K562 (cell line): ENCODE data around the gene SNCG. TPM values are rescaled to one million over a fixed set of nuclear protein-coding genes. Genes with fewer than 3 reads are reported as not detected.

Source experiments
- ATAC-seq: fragments of 200-7000 bp; cut with Tn5 transposase; 3 replicates; pipeline ENCODE4 v1.9.1; 2020; ENCODE audit warnings: moderate library complexity
- BruUV-seq: library from RNA; stranded (reverse); fragments of 400-500 nt; replicated peaks from 2 replicates; lab custom pipeline; 2021; lab: Mats Ljungman, UMichigan
- CTCF ChIA-PET: fragments of 300-600 bp; formaldehyde crosslinking; extraction: SDS; loops from one replicate; lab custom pipeline; 2021; ENCODE audit warnings: low intra/inter-chr PET ratio; lab: Yijun Ruan, JAX
- POLR2A ChIA-PET: fragments of 300-600, 350-650 bp; sonication (Branson Sonifier 250); formaldehyde crosslinking; extraction: SDS; loops from one replicate; lab custom pipeline; 2021; ENCODE audit warnings: antibody characterized with exemption, inconsistent platforms; lab: Yijun Ruan, JAX
- DNase-seq, 4 experiments: peaks; one replicate each; pipeline versions ENCODE4 v3.0.0 to v3.0.0-alpha.2; 2011 to 2018; ENCODE audit warnings: low spot score in 3 of 4, mixed read lengths in 3 of 4; ENCODE audit errors: extremely low read depth in 1 of 4
- FAIRE-seq: peaks from 2 replicates; lab custom pipeline; 2011; peaks lifted over from hg19 to GRCh38; lab: Jason Lieb, UNC
- H2AFZ ChIP-seq: 2 replicates; pipeline ENCODE4 v1.6.0; 2011; ENCODE audit warnings: low read depth, low read length, control low read depth, inconsistent platforms
- H3K27ac ChIP-seq: fragments of 200-600 bp; 3 replicates; pipeline ENCODE4 v1.8.0; 2011; ENCODE audit warnings: low read depth, mild to moderate bottlenecking, control low read depth, inconsistent platforms, low read length, moderate library complexity, mixed read lengths; ENCODE audit errors: extremely low read depth
- H3K27me3 ChIP-seq, 2 experiments: fragments of 300-600 bp in 1 of 2; 2 replicates in 1 of 2; 3 replicates in 1 of 2; pipeline versions ENCODE4 v1.6.0 to v1.8.0; 2011; ENCODE audit warnings: inconsistent platforms in 2 of 2, low read length in 2 of 2, mild to moderate bottlenecking in 1 of 2, mixed read lengths in 1 of 2, moderate library complexity in 1 of 2; ENCODE audit not compliant: control insufficient read depth in 2 of 2, insufficient read depth in 2 of 2
- H3K36me3 ChIP-seq: fragments of 300-600 bp; 3 replicates; pipeline ENCODE4 v1.8.0; 2011; ENCODE audit warnings: mild to moderate bottlenecking, low read length, inconsistent platforms; ENCODE audit not compliant: control insufficient read depth, insufficient read depth
- H3K4me1 ChIP-seq, 2 experiments: fragments of 200-600 bp in 1 of 2; replicated peaks in 1 of 2; 2 replicates in 1 of 2; 3 replicates in 1 of 2; pipeline versions ENCODE4 v1.5.1 to v1.8.0; 2011; ENCODE audit warnings: inconsistent platforms in 2 of 2, low read length in 2 of 2, mild to moderate bottlenecking in 1 of 2, mixed read lengths in 1 of 2, moderate library complexity in 1 of 2; ENCODE audit not compliant: control insufficient read depth in 2 of 2, insufficient read depth in 2 of 2
- H3K4me2 ChIP-seq: 2 replicates; pipeline ENCODE4 v1.6.1; 2011; ENCODE audit warnings: low read length, control low read depth, inconsistent platforms, mixed read lengths; ENCODE audit not compliant: insufficient read depth
- H3K4me3 ChIP-seq: fragments of 200-600 bp; sonication (generic), shearing (Covaris generic); 2 replicates; pipeline ENCODE4 v1.5.1; 2016; ENCODE audit warnings: control low read depth, inconsistent platforms
- H3K79me2 ChIP-seq: fragments of 200-600 bp; 3 replicates; pipeline ENCODE4 v1.8.0; 2011; ENCODE audit warnings: low read length, inconsistent platforms; ENCODE audit not compliant: control insufficient read depth, insufficient read depth
- H3K9ac ChIP-seq, 2 experiments: 2 replicates each; pipeline versions ENCODE4 v1.6.0 to v1.6.1; 2011; ENCODE audit warnings: low read depth in 2 of 2, low read length in 2 of 2, control low read depth in 1 of 2, inconsistent platforms in 1 of 2, mild to moderate bottlenecking in 1 of 2, mixed read lengths in 1 of 2; ENCODE audit not compliant: insufficient read depth in 1 of 2
- H3K9me1 ChIP-seq: one replicate; pipeline ENCODE4 v1.6.0; 2011; ENCODE audit warnings: inconsistent platforms, mild to moderate bottlenecking, low read length, moderate library complexity; ENCODE audit not compliant: control insufficient read depth, insufficient read depth
- H3K9me3 ChIP-seq: replicated peaks from 2 replicates; pipeline ENCODE4 v1.5.1; 2011; ENCODE audit warnings: low read depth, low read length, inconsistent platforms; ENCODE audit not compliant: control insufficient read depth, insufficient read depth
- H4K20me1 ChIP-seq: replicated peaks from 2 replicates; pipeline ENCODE4 v1.6.1; 2011; ENCODE audit warnings: low read length, inconsistent platforms, mixed read lengths; ENCODE audit not compliant: control insufficient read depth, insufficient read depth
- FIP1L1 ChIP-seq: fragments of 200-400 bp; formaldehyde crosslinking; IDR thresholded peaks from 2 replicates; pipeline ENCODE4 v1.6.1; 2018; ENCODE audit warnings: mild to moderate bottlenecking, low read depth, low read length; ENCODE audit not compliant: poor library complexity, severe bottlenecking
- GABPB2 ChIP-seq: fragments of 250-450 bp; sonication (Bioruptor Pico); conservative IDR thresholded peaks from 2 replicates; pipeline ENCODE4 v1.5.1; 2021; ENCODE audit warnings: mild to moderate bottlenecking
- PHB ChIP-seq: fragments of 250-450 bp; sonication (Bioruptor Pico); IDR thresholded peaks from 2 replicates; pipeline ENCODE4 v1.5.0; 2021
- POLR2G ChIP-seq: fragments of 200-400 bp; formaldehyde crosslinking; IDR thresholded peaks from 2 replicates; pipeline ENCODE4 v1.6.1; 2017; ENCODE audit warnings: low read depth, mild to moderate bottlenecking, antibody characterized with exemption, low read length, moderate library complexity
- STAT5B ChIP-seq: fragments of 250-450 bp; sonication (Bioruptor Pico); IDR thresholded peaks from 2 replicates; pipeline ENCODE4 v1.8.0; 2021; ENCODE audit warnings: mild to moderate bottlenecking, inconsistent platforms
- YBX1 ChIP-seq: fragments of 450-650 bp; IDR thresholded peaks from 2 replicates; pipeline ENCODE4 v1.7.1; 2016; ENCODE audit warnings: mild to moderate bottlenecking
- WGBS: fragments of 100-300 bp; shearing (Covaris generic); methylation state at CpG from one replicate; pipeline ENCODE4 v1.1.6; 2016; ENCODE audit warnings: low coverage, mixed read lengths; ENCODE audit not compliant: insufficient coverage; ENCODE audit errors: missing lambda C conversion rate; 5-methylcytosine and 5-hydroxymethylcytosine counted together
- in situ Hi-C: fragments of 300-500 bp; cut with MboI; formaldehyde crosslinking; loops from 4 replicates; pipeline ENCODE4 v1.15.0; 2018; ENCODE audit warnings: inconsistent platforms, mixed read lengths
- intact Hi-C: fragments of 100-400 bp; cut with micrococcal nuclease; formaldehyde crosslinking; loops from 2 replicates; pipeline ENCODE4 v1.14.2; 2022
- polyA plus RNA-seq, 8 experiments: library from polyadenylated mRNA; depleted of rRNA in 4 of 8; stranded (reverse) in 5 of 8; unstranded in 3 of 8; fragments of >200 nt; fragmentation: Nextera tagmentation in 2 of 8; fragmentation: Illumina TruSeq in 1 of 8; extraction: Ambion mirVana in 2 of 8; extraction: Trizol in 1 of 8; gene quantifications; 2 replicates each; pipeline versions ENCODE4 v1.2.1 to v1.2.3, GENCODE V29; 2011 to 2014; ENCODE audit warnings: inconsistent platforms in 1 of 8, missing spikeins in 1 of 8
- total RNA-seq, 7 experiments: library from RNA; depleted of rRNA in 6 of 7; stranded (reverse); fragments of >200 nt in 6 of 7; fragmentation: Illumina TruSeq in 2 of 7; extraction: Trizol in 2 of 7; gene quantifications; 2 replicates each; pipeline versions ENCODE4 v1.2.1 to v1.2.3, GENCODE V29; 2011 to 2021; ENCODE audit warnings: low replicate concordance in 1 of 7

The SNCG gene
- total and polyA plus RNA-seq, 9 of the 15 experiments (the other 6 are each of a cell fraction or from before 2014, with no cell fraction given): 9.8 to 146 (median 93.6) TPM

DNA sequence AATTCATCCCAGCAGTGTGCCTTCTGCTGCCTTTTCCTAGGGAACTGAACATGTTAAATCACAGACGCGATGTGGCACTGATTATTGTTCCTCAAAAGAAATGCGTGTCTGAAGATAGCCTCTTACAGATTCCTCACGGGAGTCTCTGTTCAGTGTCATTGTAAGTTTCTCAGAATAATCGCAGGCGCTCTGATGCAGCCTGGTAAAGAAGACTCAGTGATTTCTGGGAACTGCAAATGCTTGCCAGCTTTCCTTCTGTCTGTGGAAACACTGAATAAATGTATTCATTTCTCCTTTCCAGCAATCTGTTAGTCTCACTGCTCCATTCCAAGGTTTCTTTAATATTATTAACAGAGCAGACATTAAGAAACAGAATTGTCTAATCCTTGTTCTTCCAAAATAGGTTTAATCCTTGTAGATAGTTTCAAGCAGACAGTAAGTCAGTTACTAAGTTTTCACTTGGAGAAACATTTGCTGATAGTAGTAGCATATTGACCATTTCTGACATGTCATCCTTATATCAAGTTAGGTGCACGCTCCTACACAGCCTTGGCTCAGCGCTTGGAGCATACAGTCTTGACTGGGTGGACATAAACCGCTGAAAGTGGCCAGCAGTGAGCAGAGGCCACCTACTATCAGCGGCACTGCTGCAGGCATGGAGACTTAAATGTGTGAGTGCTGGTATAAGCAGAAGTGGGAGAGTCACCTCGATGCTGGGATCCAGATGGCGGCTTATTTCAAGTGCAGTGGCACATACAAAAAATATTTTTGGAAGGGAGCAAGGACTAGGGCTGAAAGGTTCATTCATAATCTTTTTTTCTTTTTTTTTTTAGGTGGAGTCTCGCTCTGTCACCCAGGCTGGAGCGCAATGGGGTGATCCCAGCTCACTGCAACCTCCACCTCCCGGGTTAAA lies 28.7 kb upstream of the SNCG start:
- FAIRE-seq (no peak), DNase-seq (no peak), ATAC-seq (no peak)
- no peak overlapping the region for H3K4me3 ChIP-seq
- in situ Hi-C loops (no loop called here), intact Hi-C loops (no loop called here)
- no peak overlapping the region for H3K4me2 ChIP-seq
- H3K9me1 ChIP-seq: no peaks in the 10 kb centered on the region
- ChIA-PET POLR2A (no interaction called here), CTCF (no interaction called here)
- no peaks in the 10 kb centered on the region for H4K20me1 ChIP-seq
- no peak overlapping the region for H3K9ac ChIP-seq
- no TSS peak for BruUV-seq
- H3K27me3 ChIP-seq: no peaks in the 10 kb centered on the region
- H3K79me2 ChIP-seq: no peaks in the 10 kb centered on the region
- H3K36me3 ChIP-seq: no peaks in the 10 kb centered on the region
- H2AFZ ChIP-seq: no peak overlapping the region
- H3K4me1 ChIP-seq: no peaks in the 10 kb centered on the region
- 83% methylated on average over 12 of the region's 15 CpGs for WGBS
- H3K9me3 ChIP-seq: no peaks in the 10 kb centered on the region
- H3K27ac ChIP-seq: no peak overlapping the region
- TF ChIP-seq FIP1L1: no peak
- no peak for TF ChIP-seq STAT5B
- TF ChIP-seq PHB (CRISPR knock-in tag): no peak
- no peak for TF ChIP-seq YBX1
- TF ChIP-seq GABPB2 (CRISPR knock-in tag): no peak
- TF ChIP-seq POLR2G: no peak
